HG03469 (cell line): ENCODE data around the gene NUDT21.
A peak's percentile ranks its signal among the peaks of the same experiment; 100 is the strongest.

Experiments used
- ATAC-seq: cut with Tn5 transposase; IDR thresholded peaks from one replicate; pipeline ENCODE4 v1.9.1; 2021; ENCODE audit warnings: mild to moderate bottlenecking, moderate library complexity, moderate number of reproducible peaks; ENCODE audit not compliant: unreplicated experiment

NUDT21 gene

GRCh38 chr16:56463153-56463552, 12.0 kb upstream of the NUDT21 start:
- no peak for ATAC-seq

GRCh38 chr16:56462064-56462796, 11.1 kb upstream of the NUDT21 start:
- no peak for ATAC-seq

- no peak for ATAC-seq
Observed at GRCh38 chr16:56460101-56460500, 9.0 kb upstream of the NUDT21 start.

GRCh38 chr16:56457927-56458470, 6.9 kb upstream of the NUDT21 start:
- ATAC-seq: no peak

- ATAC-seq: peak; percentile 13
Observed at GRCh38 chr16:56451753-56452689, 889 bp upstream of the NUDT21 start.

GRCh38 chr16:56450275-56450985, 702 bp downstream of the NUDT21 start:
- ATAC-seq: peak; percentile 3

GRCh38 chr16:56448005-56448404, 3.1 kb downstream of the NUDT21 start:
- no peak for ATAC-seq

- ATAC-seq: no peak
Observed at GRCh38 chr16:56447286-56447685, 3.8 kb downstream of the NUDT21 start.

GRCh38 chr16:56438038-56438437, 13.1 kb downstream of the NUDT21 start:
- no peak for ATAC-seq

- ATAC-seq: no peak
Observed at GRCh38 chr16:56436258-56436657, 14.9 kb downstream of the NUDT21 start.

GRCh38 chr16:56428091-56428490, 23.0 kb downstream of the NUDT21 start:
- ATAC-seq: no peak

GRCh38 chr16:56426585-56426984, 24.5 kb downstream of the NUDT21 start:
- no peak for ATAC-seq

- ATAC-seq: peak; percentile 56
Observed at GRCh38 chr16:56425439-56425832, 25.7 kb downstream of the NUDT21 start, which contains the start of gene AMFR. Gene AMFR, minus strand, starts transcription at chr16:56425545. Its CDS starts 218 bp downstream, at chr16:56425327.

GRCh38 chr16:56424791-56425438, 26.2 kb downstream of the NUDT21 start:
- peak; percentile 24 for ATAC-seq

GRCh38 chr16:56424404-56424764, 26.7 kb downstream of the NUDT21 start:
- ATAC-seq: no peak

- no peak for ATAC-seq
Observed at GRCh38 chr16:56423584-56424403, 27.3 kb downstream of the NUDT21 start.

GRCh38 chr16:56422896-56423441, 28.2 kb downstream of the NUDT21 start:
- ATAC-seq: no peak

GRCh38 chr16:56421976-56422669, 29.0 kb downstream of the NUDT21 start:
- ATAC-seq: no peak

GRCh38 chr16:56421313-56421712, 29.8 kb downstream of the NUDT21 start:
- ATAC-seq: no peak
